H1 (cell line): ENCODE measurements around the gene NLK. TPM values are rescaled to one million over a fixed set of nuclear protein-coding genes. Genes with fewer than 3 reads are reported as not detected.

ENCODE experiments used
- CTCF ChIA-PET: fragments of 300-600 bp; sonication (Branson Sonifier 250); formaldehyde crosslinking; loops from one replicate; lab custom pipeline; 2021; ENCODE audit not compliant: partially characterized antibody; lab: Charles Lee
- POLR2A ChIA-PET: fragments of 300-600 bp; sonication (Branson Sonifier 250); formaldehyde crosslinking; loops from one replicate; lab custom pipeline; 2021; ENCODE audit warnings: inconsistent platforms; ENCODE audit not compliant: partially characterized antibody; lab: Charles Lee
- DNase-seq, 2 experiments: peaks; one replicate each; pipeline versions ENCODE4 v3.0.0 to v3.0.0-alpha.2; 2010 to 2022; ENCODE audit warnings: low spot score in 2 of 2, low read depth in 1 of 2, mixed read lengths in 1 of 2
- FAIRE-seq: peaks from 2 replicates; lab custom pipeline; 2011; peaks lifted over from hg19 to GRCh38; lab: Jason Lieb, UNC
- H2AFZ ChIP-seq: 2 replicates; pipeline ENCODE4 v1.8.1; 2012; ENCODE audit warnings: low read length, inconsistent platforms
- H2AK5ac ChIP-seq: 2 replicates; pipeline ENCODE4 v1.6.1; 2013; ENCODE audit warnings: low read depth, low read length
- H2BK120ac ChIP-seq: replicated peaks from 2 replicates; pipeline ENCODE3; 2013; ENCODE audit warnings: low read depth, low read length, inconsistent platforms
- H2BK12ac ChIP-seq: 2 replicates; pipeline ENCODE4 v1.6.1; 2013; ENCODE audit warnings: low read depth, low read length
- H2BK15ac ChIP-seq: 2 replicates; pipeline ENCODE4 v1.6.1; 2013; ENCODE audit warnings: low read length
- H2BK20ac ChIP-seq: 2 replicates; pipeline ENCODE4 v1.6.1; 2013; ENCODE audit warnings: low read length
- H2BK5ac ChIP-seq: 2 replicates; pipeline ENCODE4 v1.6.1; 2013; ENCODE audit warnings: low read depth, low read length
- H3K14ac ChIP-seq: 2 replicates; pipeline ENCODE4 v1.6.1; 2013; ENCODE audit warnings: inconsistent platforms; ENCODE audit not compliant: insufficient read length
- H3K18ac ChIP-seq: 2 replicates; pipeline ENCODE4 v1.6.1; 2013; ENCODE audit warnings: low read length; ENCODE audit errors: extremely low read depth
- H3K23ac ChIP-seq: 2 replicates; pipeline ENCODE4 v1.6.1; 2013; ENCODE audit warnings: inconsistent platforms; ENCODE audit not compliant: insufficient read length
- H3K23me2 ChIP-seq: 2 replicates; pipeline ENCODE4 v1.6.1; 2013; ENCODE audit warnings: low read depth, low read length
- H3K27ac ChIP-seq: 2 replicates; pipeline ENCODE4 v1.6.1; 2011; ENCODE audit warnings: low read depth, low read length, inconsistent platforms
- H3K27me3 ChIP-seq, 4 experiments: replicated peaks in 1 of 4; 1 replicate in 1 of 4; 2 replicates in 3 of 4; pipeline versions ENCODE4 v1.6.1 to v1.8.1; 2011 to 2013; ENCODE audit warnings: low read length in 3 of 4, mild to moderate bottlenecking in 3 of 4, inconsistent platforms in 2 of 4, mixed read lengths in 2 of 4, moderate library complexity in 1 of 4; ENCODE audit not compliant: control insufficient read depth in 3 of 4, insufficient read depth in 3 of 4; ENCODE audit errors: extremely low read depth in 1 of 4
- H3K36me3 ChIP-seq, 4 experiments: 2 replicates each; pipeline versions ENCODE4 v1.6.1 to v1.8.1; 2011 to 2013; ENCODE audit warnings: mild to moderate bottlenecking in 4 of 4, low read length in 3 of 4, moderate library complexity in 2 of 4, control low read depth in 1 of 4, inconsistent platforms in 1 of 4; ENCODE audit not compliant: insufficient read depth in 4 of 4, control insufficient read depth in 2 of 4
- H3K4ac ChIP-seq: replicated peaks from 2 replicates; pipeline ENCODE3; 2013; ENCODE audit warnings: low read length, low read depth, mixed read lengths, inconsistent platforms; ENCODE audit not compliant: insufficient read length
- H3K4me1 ChIP-seq, 4 experiments: replicated peaks in 1 of 4; 1 replicate in 1 of 4; 2 replicates in 3 of 4; pipeline versions ENCODE4 v1.6.1 to v1.8.1; 2011 to 2013; ENCODE audit warnings: low read length in 3 of 4, inconsistent platforms in 2 of 4, mixed read lengths in 1 of 4; ENCODE audit not compliant: insufficient read depth in 4 of 4, control insufficient read depth in 3 of 4
- H3K4me2 ChIP-seq, 2 experiments: 2 replicates each; pipeline versions ENCODE4 v1.6.1 to v1.8.1; 2011 to 2013; ENCODE audit warnings: low read depth in 2 of 2, low read length in 2 of 2, control low read depth in 1 of 2, inconsistent platforms in 1 of 2, mild to moderate bottlenecking in 1 of 2; ENCODE audit not compliant: insufficient read depth in 1 of 2
- H3K4me3 ChIP-seq, 4 experiments: fragments of 200-600, 300-600 bp in 1 of 4; sonication (generic), shearing (Covaris generic), sonication (Bioruptor Twin) in 1 of 4; 2 replicates each; pipeline versions ENCODE4 v1.5.1 to v1.8.1; 2011 to 2016; ENCODE audit warnings: low read length in 4 of 4, low read depth in 3 of 4, control low read depth in 2 of 4, inconsistent platforms in 2 of 4, mild to moderate bottlenecking in 2 of 4, mixed read lengths in 1 of 4, moderate library complexity in 1 of 4; ENCODE audit not compliant: insufficient read depth in 2 of 4; ENCODE audit errors: extremely low read depth in 1 of 4
- H3K56ac ChIP-seq: replicated peaks from 2 replicates; pipeline ENCODE3; 2013; ENCODE audit warnings: low read depth, mild to moderate bottlenecking, mixed read lengths, low read length, inconsistent platforms; ENCODE audit not compliant: insufficient read length
- H3K79me1 ChIP-seq: 2 replicates; pipeline ENCODE4 v1.6.1; 2013; ENCODE audit warnings: low read depth, low read length, control low read depth
- H3K79me2 ChIP-seq, 2 experiments: 2 replicates each; pipeline versions ENCODE4 v1.6.1 to v1.8.1; 2012 to 2013; ENCODE audit warnings: low read length in 2 of 2, mild to moderate bottlenecking in 2 of 2, inconsistent platforms in 1 of 2; ENCODE audit not compliant: insufficient read depth in 2 of 2, control insufficient read depth in 1 of 2
- H3K9ac ChIP-seq, 4 experiments: replicated peaks in 1 of 4; 1 replicate in 1 of 4; 2 replicates in 3 of 4; pipeline versions ENCODE4 v1.6.1 to v1.8.1; 2011 to 2013; ENCODE audit warnings: low read depth in 3 of 4, low read length in 3 of 4, control low read depth in 2 of 4, mild to moderate bottlenecking in 2 of 4, moderate library complexity in 2 of 4, inconsistent platforms in 1 of 4; ENCODE audit errors: extremely low read depth in 1 of 4
- H3K9me3 ChIP-seq, 2 experiments: 2 replicates each; pipeline versions ENCODE4 v1.6.1 to v1.8.1; 2012 to 2013; ENCODE audit warnings: mild to moderate bottlenecking in 2 of 2, moderate library complexity in 2 of 2, control low read depth in 1 of 2, inconsistent platforms in 1 of 2, low read depth in 1 of 2, low read length in 1 of 2, mixed read lengths in 1 of 2; ENCODE audit not compliant: insufficient read depth in 2 of 2
- H4K20me1 ChIP-seq, 2 experiments: replicated peaks in 1 of 2; 2 replicates each; pipeline versions ENCODE3 to v1.8.1; 2011 to 2013; ENCODE audit warnings: inconsistent platforms in 2 of 2, low read length in 2 of 2, mild to moderate bottlenecking in 1 of 2; ENCODE audit not compliant: insufficient read depth in 2 of 2, control insufficient read depth in 1 of 2
- H4K5ac ChIP-seq: 2 replicates; pipeline ENCODE4 v1.6.1; 2013; ENCODE audit warnings: low read length, low read depth, mixed read lengths, inconsistent platforms; ENCODE audit not compliant: insufficient read length
- H4K8ac ChIP-seq: 2 replicates; pipeline ENCODE4 v1.8.0; 2013; ENCODE audit warnings: mild to moderate bottlenecking, moderate library complexity, low read length, inconsistent platforms; ENCODE audit not compliant: insufficient read depth; ENCODE audit errors: extremely low read depth
- H4K91ac ChIP-seq: replicated peaks from 2 replicates; pipeline ENCODE3; 2013; ENCODE audit warnings: low read length, mixed read lengths, inconsistent platforms; ENCODE audit not compliant: insufficient read length
- ASH2L ChIP-seq: fragments of 200-600, 300-600 bp; sonication (generic); IDR thresholded peaks from one replicate; pipeline ENCODE4 v1.7.1; 2017; ENCODE audit warnings: low read length
- BACH1 ChIP-seq: IDR thresholded peaks from 2 replicates; pipeline ENCODE4 v1.6.1; 2012; ENCODE audit warnings: low read length, improper control_type of control experiment
- CEBPB ChIP-seq: IDR thresholded peaks from 2 replicates; pipeline ENCODE4 v1.6.1; 2012; ENCODE audit warnings: low read depth, low read length
- KDM4A ChIP-seq: IDR thresholded peaks from one replicate; pipeline ENCODE4 v1.7.1; 2012; ENCODE audit warnings: low read depth, mild to moderate bottlenecking, moderate library complexity, low read length, inconsistent platforms; ENCODE audit not compliant: severe bottlenecking
- KDM5A ChIP-seq: fragments of 200-600 bp; IDR thresholded peaks from 2 replicates; pipeline ENCODE4 v1.7.1; 2012; ENCODE audit warnings: mild to moderate bottlenecking, low read length, inconsistent platforms, mixed read lengths
- RAD21 ChIP-seq, 2 experiments: IDR thresholded peaks in 1 of 2; conservative IDR thresholded peaks in 1 of 2; 2 replicates each; pipeline ENCODE4 v1.6.1; 2011; ENCODE audit warnings: low read depth in 2 of 2, low read length in 2 of 2, improper control_type of control experiment in 1 of 2, inconsistent platforms in 1 of 2, mild to moderate bottlenecking in 1 of 2, moderate library complexity in 1 of 2
- RFX5 ChIP-seq: IDR thresholded peaks from 2 replicates; pipeline ENCODE4 v1.6.1; 2011; ENCODE audit warnings: low read depth, low read length, improper control_type of control experiment, borderline replicate concordance
- WGBS, 2 experiments: shearing (Covaris generic) in 1 of 2; methylation state at CpG; one replicate each; pipeline versions ENCODE4 v1.1.6 to v1.1.7; 2013 to 2015; ENCODE audit warnings: low lambda C conversion rate in 2 of 2, mixed read lengths in 2 of 2, inconsistent platforms in 1 of 2, low coverage in 1 of 2, missing lambda C conversion rate in 1 of 2; ENCODE audit not compliant: insufficient replicate concordance in 2 of 2, insufficient coverage in 1 of 2, insufficient read length in 1 of 2; ENCODE audit errors: extremely low coverage in 1 of 2, missing lambda C conversion rate in 1 of 2; 5-methylcytosine and 5-hydroxymethylcytosine counted together
- polyA plus RNA-seq, 7 experiments: library from polyadenylated mRNA; depleted of rRNA in 3 of 7; stranded (reverse) in 5 of 7; unstranded in 2 of 7; fragments of >200 nt in 5 of 7; fragments of 200-250 nt in 2 of 7; gene quantifications; 1 replicate in 5 of 7; 2 replicates in 1 of 7; 4 replicates in 1 of 7; pipeline versions ENCODE4 v1.2.1 to v1.2.3, GENCODE V29; 2011 to 2013; ENCODE audit warnings: missing spikeins in 2 of 7, mixed read lengths in 2 of 7
- total RNA-seq: library from RNA; stranded (reverse); fragmentation: NEBNext Ultra II Directional; extraction: Animal tissue kit (Norgen Biotek cat#: 25700); gene quantifications from 2 replicates; pipeline ENCODE4 v1.2.1, GENCODE V29; 2021
- TF ChIP-seq, protein P1 (sequence below), 3 experiments: IDR thresholded peaks; 1 replicate in 2 of 3; 2 replicates in 1 of 3; pipeline versions ENCODE4 v1.5.1 to v1.6.1; 2011; ENCODE audit warnings: low read length in 3 of 3, mild to moderate bottlenecking in 3 of 3, inconsistent platforms in 2 of 3, low read depth in 1 of 3, moderate library complexity in 1 of 3; ENCODE audit not compliant: insufficient read depth in 1 of 3; ENCODE audit errors: control extremely low read depth in 1 of 3

The NLK gene
- total and polyA plus RNA-seq, 2 of the 8 experiments (the other 6 are each of a cell fraction or from before 2014, with no cell fraction given), result 30.8 to 49.9 TPM

DNA sequence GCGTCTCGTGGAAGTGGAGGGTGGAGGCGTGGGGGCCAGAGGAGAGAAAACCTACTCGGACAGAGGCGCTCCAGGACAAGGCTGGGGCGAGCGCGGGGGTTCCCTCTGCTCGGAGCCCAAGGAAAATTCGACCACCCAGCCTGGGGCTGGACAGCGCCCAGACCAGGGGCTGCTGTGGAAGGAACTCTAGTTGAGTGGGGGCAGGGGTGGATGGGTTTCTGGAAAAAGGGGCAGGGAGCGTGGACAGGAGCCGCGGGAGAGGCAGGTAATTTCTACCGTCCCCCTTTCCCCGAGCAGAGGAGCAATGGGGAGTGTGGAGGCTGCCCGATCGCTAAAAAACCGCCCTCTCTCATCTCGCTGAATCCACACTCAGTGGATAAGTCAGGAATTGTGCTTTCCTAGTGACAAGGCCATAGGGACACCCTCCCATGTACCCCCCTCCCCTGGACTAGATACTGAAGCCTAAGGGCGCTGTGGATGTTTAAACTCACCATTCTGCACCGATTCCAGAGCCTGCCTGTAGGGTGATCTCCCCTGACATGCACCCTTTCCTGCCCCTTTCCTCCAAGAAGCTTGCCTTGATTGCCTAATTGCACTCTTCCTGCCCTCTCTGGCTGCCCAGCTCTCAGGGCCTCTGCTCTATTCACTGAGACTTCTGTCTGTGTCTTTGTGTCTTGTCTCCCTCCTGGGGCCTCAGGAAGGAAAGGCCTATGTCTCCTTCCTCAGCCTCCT is 185.8 kb downstream of the NLK start:
- peak overlapping the region; percentile 70 for H4K91ac ChIP-seq
- TF ChIP-seq ASH2L (peak; percentile 10), KDM5A (no peak), CEBPB (peak; percentile 75), RAD21 (IDR thresholded peaks at IDR 0.05 in 1 of 2, conservative IDR thresholded peaks at IDR 0.05 in 1 of 2; ENCODE audit: low read depth in 2 of 2, low read length in 2 of 2) (peak; percentile 9 to 41; a peak in 3 of 4 replicates), BACH1 (no peak), KDM4A (peak; percentile 58), RFX5 (no peak)
- TF ChIP-seq, protein P1, sequence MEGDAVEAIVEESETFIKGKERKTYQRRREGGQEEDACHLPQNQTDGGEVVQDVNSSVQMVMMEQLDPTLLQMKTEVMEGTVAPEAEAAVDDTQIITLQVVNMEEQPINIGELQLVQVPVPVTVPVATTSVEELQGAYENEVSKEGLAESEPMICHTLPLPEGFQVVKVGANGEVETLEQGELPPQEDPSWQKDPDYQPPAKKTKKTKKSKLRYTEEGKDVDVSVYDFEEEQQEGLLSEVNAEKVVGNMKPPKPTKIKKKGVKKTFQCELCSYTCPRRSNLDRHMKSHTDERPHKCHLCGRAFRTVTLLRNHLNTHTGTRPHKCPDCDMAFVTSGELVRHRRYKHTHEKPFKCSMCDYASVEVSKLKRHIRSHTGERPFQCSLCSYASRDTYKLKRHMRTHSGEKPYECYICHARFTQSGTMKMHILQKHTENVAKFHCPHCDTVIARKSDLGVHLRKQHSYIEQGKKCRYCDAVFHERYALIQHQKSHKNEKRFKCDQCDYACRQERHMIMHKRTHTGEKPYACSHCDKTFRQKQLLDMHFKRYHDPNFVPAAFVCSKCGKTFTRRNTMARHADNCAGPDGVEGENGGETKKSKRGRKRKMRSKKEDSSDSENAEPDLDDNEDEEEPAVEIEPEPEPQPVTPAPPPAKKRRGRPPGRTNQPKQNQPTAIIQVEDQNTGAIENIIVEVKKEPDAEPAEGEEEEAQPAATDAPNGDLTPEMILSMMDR (IDR thresholded peaks at IDR 0.05; ENCODE audit: control extremely low read depth in 1 of 3, insufficient read depth in 1 of 3, low read depth in 1 of 3, low read length in 3 of 3), result peak; percentile 55 to 69 (median 66)
- 0% methylated on average over 20 of the region's 22 CpGs; no CpG with 5 or more reads in 1 of the 2 experiments for WGBS, 2 experiments
- peak overlapping the region; percentile 90 for H3K18ac ChIP-seq
- H3K4me3 ChIP-seq, result peak overlapping the region; percentile 78 to 86 (median 84)
- peaks cover 11% of the 10 kb centered on the region for H3K23me2 ChIP-seq
- H2BK12ac ChIP-seq, result peak overlapping the region; percentile 88; the same call in 1 of the 2 replicates
- H2AFZ ChIP-seq, result peak overlapping the region; percentile 37
- DNase-seq (peak in 1 of 2 experiments; percentile 63), FAIRE-seq (no peak)
- H2AK5ac ChIP-seq, result no peak overlapping the region; the same call in 1 of the 2 replicates
- H2BK120ac ChIP-seq, result peak overlapping the region; percentile 75
- no peak overlapping the region for H2BK15ac ChIP-seq
- ChIA-PET POLR2A (interaction anchor here (1.0 to 2.3 kb wide), 6 partner anchors 12 to 185 kb away, joined by 3 to 8 read pairs (median 4); no protein-coding TSS in a partner anchor), CTCF (interaction anchor here (0.8 to 17.5 kb wide), 15 partner anchors 18 to 347 kb away, joined by 3 to 266 read pairs (median 3); partner anchors contain the start of gene LYRM9)
- H3K27me3 ChIP-seq, result no peaks in the 10 kb centered on the region
- H3K27ac ChIP-seq, result no peak overlapping the region
- no peaks in the 10 kb centered on the region for H4K20me1 ChIP-seq
- H3K36me3 ChIP-seq, result no peaks in the 10 kb centered on the region
- H2BK20ac ChIP-seq, result no peak overlapping the region
- peak overlapping the region; percentile 84 for H4K5ac ChIP-seq
- H2BK5ac ChIP-seq, result peak overlapping the region; percentile 89; the same call in 1 of the 2 replicates
- peak overlapping the region; percentile 36 for H3K4ac ChIP-seq
- no peak overlapping the region for H4K8ac ChIP-seq
- H3K4me1 ChIP-seq, result peaks cover 6 to 24% (median 9%) of the 10 kb centered on the region in 4 experiments
- peak overlapping the region; percentile 92 to 94 for H3K4me2 ChIP-seq
- peak overlapping the region in 3 of 4 experiments; percentile 55 to 82 (median 69); a peak in 5 of 7 replicates for H3K9ac ChIP-seq
- no peak overlapping the region for H3K56ac ChIP-seq
- H3K23ac ChIP-seq, result no peak overlapping the region
- no peaks in the 10 kb centered on the region for H3K79me1 ChIP-seq
- no peaks in the 10 kb centered on the region; a peak in 1 of 4 replicates for H3K9me3 ChIP-seq
- no peaks in the 10 kb centered on the region for H3K79me2 ChIP-seq
- no peak overlapping the region for H3K14ac ChIP-seq
